GM18870 (cell line): Measurements from ENCODE around the gene EFNA2.

Experiments
- ATAC-seq: cut with Tn5 transposase; IDR thresholded peaks from one replicate; pipeline ENCODE4 v1.9.1; 2021; ENCODE audit warnings: moderate library complexity; ENCODE audit not compliant: unreplicated experiment

The EFNA2 gene

DNA sequence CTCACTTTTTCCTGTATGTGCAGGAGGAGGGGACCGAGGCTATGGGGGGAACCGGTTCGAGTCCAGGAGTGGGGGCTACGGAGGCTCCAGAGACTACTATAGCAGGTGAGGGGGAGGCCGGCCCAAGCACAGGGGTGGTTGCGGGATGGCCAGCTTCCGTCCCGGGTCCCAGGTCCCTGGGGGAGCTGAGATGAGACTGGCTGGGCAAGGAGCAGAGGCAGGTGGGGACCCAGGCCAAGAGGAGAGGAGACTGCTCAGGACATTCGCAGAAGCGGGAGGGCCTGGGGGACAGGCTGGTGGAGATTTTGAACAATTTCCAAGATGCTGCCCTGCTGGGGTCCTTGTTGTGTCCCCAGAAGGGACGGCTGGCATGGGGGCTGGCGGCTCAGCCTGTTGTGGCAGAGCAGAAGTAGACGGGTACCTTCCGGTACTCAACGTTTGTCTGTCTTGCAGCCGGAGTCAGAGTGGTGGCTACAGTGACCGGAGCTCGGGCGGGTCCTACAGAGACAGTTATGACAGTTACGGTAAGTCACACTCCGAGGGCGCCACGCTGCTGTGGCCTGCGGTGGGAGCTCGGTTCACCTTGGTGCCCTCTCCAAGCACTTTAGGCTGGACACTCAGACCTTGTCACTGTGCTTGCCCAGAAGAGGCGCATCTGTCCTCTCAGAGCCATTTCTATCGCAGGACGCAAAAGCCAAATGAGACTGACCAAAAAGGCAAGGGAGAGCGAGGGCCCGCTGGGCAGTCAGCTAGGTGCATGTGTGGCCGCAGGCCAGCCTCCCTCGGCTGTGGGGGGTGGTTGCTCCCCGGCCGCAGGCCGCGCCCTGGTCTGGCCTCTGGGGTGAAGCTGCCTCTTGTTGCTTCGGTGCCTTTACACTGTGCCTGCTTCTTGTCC is 13.9 kb upstream of the EFNA2 start:
- no peak for ATAC-seq

DNA sequence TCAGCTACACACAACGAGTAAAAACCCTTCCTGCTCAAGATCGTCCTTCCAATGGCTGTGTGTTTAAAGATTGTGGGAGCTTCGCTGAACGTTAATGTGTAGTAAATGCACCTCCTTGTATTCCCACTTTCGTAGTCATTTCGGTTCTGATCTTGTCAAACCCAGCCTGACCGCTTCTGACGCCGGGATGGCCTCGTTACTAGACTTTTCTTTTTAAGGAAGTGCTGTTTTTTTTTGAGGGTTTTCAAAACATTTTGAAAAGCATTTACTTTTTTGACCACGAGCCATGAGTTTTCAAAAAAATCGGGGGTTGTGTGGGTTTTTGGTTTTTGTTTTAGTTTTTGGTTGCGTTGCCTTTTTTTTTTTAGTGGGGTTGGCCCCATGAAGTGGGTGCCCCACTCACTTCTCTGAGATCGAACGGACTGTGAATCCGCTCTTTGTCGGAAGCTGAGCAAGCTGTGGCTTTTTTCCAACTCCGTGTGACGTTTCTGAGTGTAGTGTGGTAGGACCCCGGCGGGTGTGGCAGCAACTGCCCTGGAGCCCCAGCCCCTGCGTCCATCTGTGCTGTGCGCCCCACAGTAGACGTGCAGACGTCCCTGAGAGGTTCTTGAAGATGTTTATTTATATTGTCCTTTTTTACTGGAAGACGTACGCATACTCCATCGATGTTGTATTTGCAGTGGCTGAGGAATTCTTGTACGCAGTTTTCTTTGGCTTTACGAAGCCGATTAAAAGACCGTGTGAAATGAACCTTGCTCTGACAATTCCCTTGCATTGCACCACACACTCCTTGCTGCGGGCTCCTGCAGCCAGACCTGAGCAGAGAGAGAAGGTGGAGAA is 13.0 kb upstream of the EFNA2 start:
- ATAC-seq = no peak

DNA sequence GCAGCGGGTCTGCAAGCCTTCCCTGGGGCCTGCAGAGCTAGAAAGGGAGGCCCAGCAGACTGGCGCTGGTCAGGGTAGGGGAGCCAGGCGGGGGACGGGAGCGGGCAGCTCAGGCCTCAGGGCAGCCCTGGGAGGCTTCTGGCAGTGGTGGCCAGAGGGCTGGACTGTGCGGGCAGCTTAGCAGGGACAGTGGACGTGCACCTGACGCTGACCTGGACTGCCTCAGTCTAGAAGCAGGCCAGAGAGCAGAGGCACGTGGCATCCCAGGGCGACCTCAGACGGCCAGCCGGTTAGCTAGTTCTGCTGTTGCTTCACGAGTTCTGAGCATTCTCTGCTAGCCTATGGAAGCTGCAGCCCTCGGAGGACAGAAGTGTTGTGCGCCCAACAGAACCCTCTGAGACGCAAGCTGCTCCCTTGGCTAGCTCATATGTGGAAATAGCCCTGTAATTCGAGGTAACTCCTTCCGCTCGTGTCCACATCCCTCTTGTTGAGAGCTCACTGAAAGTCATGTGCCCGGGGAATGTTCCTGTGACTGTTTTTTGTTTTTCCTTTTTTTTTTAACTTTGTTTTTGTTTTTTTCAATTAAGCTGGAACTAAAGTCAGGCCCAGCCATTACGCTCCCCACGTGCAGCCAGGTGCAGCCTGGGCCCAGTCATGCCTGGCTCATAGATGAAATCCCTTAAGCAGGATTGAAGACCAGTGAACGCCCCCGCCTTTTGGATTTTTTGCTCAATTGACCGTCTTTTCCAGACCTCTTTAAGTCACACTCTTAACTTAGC is 12.2 kb upstream of the EFNA2 start:
- no peak for ATAC-seq

DNA sequence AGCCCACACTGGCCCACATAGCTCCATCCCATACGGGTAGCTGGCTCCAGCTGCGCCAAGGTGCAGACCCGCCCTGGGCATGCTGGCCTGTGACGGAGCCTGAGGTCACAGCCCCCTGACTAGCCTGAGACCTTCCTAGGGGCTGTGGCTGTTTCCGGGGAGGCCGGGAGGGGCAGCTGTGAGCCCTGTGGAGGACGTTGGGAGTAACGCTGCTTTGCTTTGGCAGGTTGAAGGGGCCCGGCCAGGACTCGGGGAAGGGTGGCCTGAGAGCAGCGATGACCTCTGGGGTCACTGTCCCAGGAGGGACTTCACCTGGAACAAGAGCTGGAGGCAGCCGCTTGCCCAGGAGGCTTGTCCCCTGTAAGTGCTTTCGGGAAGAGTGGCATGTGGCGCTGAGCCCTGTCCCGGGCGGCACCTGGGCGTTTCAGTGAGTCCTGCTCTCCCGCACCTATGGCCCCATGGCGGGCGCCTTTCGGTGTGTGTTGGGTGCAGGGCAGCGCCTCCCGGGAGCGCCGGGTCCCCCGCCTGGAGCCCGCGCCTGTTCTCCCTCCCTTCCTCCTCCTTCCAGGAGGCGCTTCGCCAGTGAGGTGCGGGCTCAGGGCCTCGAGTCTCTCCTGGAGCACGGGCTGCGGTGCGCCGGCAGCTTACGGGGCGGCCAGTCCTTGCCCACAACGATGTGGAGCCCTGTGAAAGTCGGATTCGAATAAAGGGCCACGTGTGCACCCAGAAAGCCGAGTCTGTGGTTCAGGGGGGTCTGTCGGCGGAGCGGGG is 11.4 kb upstream of the EFNA2 start:
- no peak for ATAC-seq

DNA sequence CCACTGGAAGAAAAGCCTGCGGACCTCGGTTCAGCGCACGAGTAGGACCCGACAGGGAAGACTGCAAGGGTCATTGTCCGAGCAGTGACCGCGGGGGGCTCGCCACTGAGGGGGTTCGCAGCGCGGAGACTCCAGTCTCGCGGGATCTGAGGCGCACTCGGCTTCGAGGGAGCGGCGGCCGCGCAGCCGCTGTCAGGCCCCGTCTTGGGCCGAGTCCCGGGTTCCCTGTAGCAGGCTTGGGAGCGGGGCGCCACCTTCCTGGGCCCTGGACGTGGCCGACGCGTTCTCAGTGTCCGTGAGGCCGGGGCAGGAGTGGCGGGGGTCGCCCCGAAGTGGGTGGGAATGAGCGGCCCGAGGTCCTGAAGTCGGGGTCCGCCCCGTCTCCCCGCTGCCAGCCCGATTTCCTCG is 10.8 kb upstream of the EFNA2 start:
- ATAC-seq = peak; percentile 1

DNA sequence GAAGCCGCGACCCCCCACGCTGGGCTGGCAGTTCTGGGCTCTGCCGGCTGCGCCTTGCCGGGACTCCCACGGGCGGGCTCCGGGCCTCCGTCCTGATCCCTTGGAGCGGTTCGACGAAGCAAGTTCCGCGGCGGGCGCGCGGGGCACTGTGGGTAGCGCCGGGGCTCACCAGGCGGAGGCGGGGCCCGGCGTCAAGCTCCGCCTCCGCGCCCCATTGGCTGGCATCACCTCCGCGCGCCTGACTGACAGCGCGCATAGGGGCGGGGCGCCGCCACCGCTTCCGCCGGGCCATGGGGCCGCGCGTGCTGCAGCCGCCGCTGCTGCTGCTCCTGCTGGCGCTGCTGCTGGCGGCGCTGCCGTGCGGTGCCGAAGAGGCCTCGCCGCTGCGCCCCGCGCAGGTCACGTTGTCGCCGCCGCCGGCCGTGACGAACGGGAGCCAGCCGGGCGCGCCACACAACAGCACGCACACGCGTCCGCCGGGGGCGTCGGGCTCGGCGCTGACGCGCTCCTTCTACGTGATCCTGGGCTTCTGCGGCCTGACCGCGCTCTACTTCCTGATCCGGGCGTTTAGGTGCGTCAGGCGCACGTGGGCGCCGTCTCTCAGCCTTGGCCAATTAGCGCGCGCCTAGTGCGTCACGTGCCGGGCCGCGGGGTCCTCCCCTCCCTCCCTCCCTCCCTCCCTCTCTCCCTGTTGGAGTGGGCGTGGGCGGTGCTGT is 10.3 kb upstream of the EFNA2 start, which contains the start of gene FAM174C:
FAM174C (plus strand) TSS at position 271 of the 716 bp plus-strand sequence; CDS start at position 291, 20 bp downstream.
- peak; percentile 60 for ATAC-seq

DNA sequence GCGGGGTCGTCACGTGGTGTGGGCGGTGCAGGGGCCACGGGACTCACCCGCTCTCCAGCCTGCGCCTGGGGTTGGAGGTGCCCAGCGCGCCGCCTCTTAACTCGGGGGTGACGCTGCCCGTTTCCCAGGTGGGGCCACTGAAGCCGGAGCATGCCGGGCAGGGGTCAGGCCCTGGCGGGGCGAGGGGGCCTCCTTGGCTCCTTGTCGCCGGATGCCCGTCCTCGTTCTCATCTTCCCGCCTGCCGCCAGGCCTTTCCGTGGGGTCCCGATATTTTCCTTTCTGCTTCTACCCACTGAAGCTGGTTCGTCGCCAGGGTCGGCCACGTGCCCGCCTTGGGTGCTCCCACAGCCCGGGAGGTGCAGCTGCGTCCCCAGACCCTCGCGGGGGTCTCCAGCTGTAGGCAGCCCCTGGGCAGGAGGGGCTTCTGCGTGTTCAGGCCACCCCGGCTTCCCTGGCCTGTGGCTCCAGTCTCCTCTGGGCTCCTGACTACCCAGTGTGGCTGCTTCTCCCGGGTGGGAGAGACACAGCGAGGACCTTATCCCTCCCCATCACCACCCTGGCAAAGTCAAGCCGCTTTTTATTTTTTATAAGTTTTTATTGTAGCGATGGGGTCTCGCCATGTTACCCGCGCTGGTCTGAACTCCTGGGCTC is 9.6 kb upstream of the EFNA2 start:
- no peak for ATAC-seq

DNA sequence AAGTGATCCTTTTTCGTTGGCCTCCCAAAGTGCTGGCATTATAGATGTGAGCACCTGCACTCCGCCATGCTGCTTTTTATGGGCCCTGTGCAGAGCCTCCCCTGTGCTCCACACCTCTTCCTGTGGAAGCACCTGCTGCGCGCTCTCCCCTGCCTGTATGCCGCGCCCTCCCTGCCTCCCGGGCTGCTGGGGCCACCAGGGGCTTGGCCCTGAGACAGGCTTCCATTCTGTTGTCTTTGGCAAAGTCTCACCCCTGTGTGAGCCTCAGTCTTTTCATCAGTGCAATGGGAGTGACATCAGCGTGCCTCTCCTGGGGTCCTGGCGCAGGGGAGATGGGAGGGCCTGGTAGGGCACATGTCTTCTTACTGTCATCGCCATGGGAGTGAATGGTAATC is 9.0 kb upstream of the EFNA2 start:
- ATAC-seq = no peak

DNA sequence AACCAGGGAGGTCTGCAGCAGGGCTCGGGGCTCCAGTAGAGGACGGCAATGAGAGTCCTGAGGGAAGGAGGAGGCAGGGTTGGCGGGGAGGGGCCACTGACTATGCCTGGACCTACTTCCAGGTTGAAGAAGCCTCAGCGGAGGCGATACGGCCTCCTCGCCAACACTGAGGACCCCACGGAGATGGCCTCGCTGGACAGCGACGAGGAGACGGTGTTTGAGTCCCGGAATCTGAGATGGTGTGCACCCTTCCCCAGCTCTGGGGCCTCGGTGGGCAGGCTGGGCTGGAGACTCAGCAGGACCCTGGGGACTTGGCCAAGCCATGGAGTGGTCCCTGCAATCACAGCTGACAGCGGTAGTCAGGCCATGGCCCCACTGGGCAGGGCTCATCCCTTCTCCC is 8.6 kb upstream of the EFNA2 start:
- ATAC-seq = no peak

DNA sequence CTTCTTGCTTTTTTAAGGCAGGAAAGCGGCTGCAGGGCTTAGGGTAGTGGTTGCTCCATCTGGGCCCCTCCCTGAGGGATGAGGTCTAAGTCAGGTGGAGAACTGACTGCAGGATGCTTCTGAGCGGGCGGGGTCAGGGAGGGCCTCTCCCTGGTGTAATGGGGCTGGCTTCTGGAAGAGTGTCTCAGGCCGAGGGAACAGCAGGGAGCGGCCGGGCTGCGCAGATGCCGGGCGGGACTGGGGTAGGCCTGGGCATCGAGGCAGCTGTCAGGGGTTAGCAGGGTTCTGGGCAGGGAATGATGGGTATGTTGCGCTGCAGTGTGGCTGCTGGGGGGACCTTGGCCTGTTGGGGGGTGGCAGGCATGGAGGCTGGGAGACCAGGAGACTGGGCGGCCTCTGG is 7.6 kb upstream of the EFNA2 start:
- ATAC-seq = no peak

DNA sequence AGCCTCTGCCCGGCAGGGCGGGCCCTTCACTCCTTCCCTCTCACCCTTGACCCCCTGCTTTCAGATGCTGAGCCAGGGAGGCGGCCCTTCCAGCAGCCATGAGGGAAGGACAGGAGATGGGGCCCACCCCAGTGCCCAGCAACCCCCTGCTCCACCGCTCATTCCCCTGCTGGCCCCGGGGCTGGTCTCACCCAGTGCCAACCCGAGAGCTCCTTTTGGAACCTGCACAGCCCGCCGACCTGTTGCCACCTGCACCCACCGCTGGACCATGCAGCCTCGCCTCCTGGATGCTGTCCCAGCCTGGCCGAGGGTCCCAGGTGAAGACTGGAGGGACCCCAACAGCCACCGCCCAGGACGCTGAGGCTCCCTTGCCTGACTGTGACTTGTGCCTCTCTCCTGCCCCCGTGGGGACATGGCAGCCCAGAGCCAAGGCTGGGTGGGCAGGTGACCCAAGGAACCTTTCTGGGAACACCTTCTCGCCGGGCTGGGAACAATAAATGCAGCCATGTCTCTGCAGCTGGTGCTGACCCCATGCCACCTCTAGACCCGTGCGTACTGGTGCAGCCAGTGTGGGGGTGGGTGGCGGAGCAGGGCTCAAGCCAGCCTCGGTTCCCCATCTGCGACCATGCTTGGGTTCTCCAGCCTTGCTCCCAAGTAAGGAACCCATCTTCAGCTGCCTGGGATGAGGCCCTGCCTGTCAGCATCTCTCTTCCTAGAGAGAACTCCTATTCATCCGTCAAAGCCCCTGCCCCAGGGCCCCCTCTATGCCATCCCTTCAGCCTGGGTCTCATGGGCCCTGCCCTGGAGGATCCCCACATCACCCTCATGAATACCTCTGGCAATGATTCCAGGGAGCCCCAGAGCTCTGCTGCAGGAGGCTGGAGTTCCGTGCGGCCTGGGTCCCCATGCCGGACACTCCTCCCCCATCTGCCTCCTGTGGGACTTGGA is 6.7 kb upstream of the EFNA2 start:
- ATAC-seq = no peak

DNA sequence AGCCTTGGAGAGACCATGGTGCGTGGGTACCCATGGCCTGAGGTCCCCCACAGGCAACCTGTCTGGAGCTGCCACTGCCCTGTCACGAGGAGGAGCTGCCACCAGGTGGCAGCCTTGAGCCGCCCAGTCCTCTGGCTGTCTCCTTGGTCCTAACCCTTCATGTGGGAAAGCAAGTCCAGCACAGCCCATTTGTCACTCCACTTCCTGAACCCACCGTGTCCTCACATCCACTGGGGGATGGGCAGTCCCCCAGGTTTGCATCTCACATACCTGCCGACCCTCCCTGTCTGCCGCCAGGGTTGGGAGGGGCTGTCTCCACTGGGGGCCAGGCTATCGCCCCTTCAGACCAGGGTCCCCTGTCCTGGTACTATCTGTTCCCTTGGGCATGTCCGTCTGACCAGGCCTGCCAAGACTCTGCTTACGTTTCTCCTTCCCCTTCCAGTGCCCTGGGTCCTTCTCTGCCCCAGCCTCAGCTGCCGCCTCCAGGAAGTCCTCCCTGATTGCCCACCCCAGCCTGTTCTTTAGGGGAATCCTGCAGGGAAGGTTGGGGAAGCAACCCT is 5.8 kb upstream of the EFNA2 start:
- ATAC-seq = no peak

DNA sequence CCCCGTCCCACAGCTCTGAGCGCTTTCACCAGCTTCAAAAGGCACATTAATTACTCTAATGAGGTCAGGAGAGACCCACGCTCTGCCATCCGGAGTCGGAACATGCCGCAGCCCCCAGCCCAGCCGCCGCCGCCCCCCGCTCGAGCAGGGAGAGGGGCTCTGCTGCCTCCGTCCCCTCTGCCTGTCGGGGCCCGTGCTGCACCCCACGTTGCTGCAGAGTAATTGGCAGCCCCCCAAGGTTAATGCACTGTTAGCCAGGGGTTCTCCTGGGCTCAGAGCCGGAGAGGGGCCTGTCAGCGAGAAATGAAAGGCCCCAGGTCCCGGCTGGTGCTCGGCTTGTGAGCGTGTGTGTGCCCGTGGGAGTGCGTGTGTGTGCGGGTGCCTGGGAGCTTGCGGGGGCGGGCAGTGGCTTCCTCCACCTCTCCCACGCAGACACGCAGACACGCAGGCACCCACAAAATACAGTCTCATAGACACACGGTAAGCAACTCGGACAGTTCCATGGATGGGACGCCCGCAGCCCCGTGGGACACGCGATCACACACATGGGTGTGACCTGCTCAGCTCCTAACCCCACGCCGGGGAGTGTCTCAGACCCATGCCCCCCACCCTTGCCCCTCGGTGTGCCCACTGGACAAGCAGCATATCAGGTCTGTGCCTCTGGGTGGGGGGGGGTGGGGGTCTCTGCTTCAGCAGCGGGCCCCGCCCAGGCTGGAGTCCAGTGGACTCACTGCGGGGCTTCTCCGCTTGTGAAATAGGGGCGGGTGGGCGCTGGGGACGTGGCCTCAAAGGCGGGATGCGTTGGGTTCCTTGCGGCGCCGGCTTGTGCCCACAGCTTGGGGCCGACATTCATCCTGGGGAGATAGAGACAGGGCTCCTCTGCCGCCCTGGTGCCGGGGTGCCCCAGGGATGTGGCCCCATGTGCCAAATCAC is 4.8 kb upstream of the EFNA2 start:
- ATAC-seq = no peak

DNA sequence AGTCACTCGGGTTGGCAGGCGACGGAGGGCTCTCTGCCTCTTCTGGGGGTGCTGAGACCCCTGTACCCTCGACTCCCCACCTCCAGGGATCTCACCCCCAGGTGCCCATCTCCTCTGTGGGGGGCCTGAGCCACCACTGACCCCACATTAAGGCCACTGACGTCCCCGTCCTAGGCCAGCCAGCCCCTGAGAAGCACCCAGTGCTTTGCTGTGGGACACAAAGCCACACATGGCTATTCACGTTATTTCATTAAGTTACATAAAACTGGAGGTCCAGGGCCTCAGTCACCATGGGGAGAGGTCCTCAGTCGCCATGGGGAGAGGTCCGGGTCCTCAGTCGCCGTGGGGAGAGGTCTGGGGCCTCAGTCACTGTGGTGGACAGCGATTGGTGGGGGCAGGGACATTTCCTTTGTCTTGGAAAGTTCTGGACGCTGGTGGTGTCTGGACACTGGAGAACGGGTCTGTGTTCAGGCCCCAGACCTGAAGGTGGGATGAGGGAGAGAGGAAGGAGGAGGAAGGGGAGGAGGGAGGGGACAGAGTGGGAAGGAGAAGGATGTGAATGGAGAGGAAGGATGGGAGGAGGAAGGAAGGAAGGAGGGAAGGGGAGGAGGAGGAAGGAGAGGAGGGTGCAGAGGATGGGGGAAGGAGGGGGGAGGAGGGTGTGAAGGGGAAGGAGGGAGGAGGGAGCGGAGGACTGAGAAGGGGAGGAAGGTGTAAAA is 3.9 kb upstream of the EFNA2 start:
- no peak for ATAC-seq

DNA sequence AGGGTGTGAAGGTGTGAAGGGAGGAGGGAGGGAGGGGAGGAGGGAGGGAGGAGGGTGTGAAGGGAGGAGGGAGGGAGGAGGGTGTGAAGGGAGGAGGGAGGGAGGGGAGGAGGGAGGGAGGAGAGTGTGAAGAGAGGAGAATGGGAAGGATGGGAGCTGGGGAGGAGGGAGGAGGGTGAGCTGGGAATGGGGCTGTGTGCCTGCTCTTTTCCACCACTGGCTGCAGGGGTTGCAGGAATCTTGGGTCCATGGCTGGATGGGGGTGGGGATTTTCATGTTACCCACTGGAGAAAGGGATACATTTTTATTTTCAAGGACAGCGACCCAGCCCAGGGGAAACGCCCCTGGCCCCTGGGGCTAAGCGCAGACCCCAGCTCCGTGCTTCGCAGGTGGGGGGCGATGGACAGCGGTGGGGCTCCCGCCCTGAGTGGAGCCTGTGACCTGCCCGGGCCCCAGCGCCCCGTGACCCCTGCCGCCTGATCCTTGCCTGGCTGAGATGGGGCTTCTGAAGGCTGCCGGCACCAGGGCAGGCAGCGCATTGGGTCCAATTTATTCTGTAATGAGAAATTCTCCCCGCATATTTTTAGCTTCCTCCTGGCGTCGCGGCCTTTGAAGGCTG is 3.0 kb upstream of the EFNA2 start:
- ATAC-seq = no peak
